GM18520 (cell line): ENCODE data around the gene CCDC59.

Experiments
- ATAC-seq: cut with Tn5 transposase; IDR thresholded peaks from one replicate; pipeline ENCODE4 v1.9.1; 2021; ENCODE audit not compliant: unreplicated experiment

Gene CCDC59

GRCh38 chr12:82319276-82319675 is 38.9 kb downstream of the CCDC59 start:
- no peak for ATAC-seq

- ATAC-seq = no peak
Observed at GRCh38 chr12:82314406-82314892, 43.7 kb downstream of the CCDC59 start.
